ENCODE measurements around the gene ADAMTSL1.

Gene ADAMTSL1

GRCh38 chr9:18478501-18479361 is 4.8 kb downstream of the ADAMTSL1 start (continued):
- TF ChIP-seq ZNF18 (tag by site-specific recombination; IDR thresholded peaks at IDR 0.05) (no peak), ZFP69B (tag by site-specific recombination; IDR thresholded peaks at IDR 0.05) (no peak), ZNF202 (tag by site-specific recombination; IDR thresholded peaks at IDR 0.05; ENCODE audit: borderline replicate concordance) (no peak)

GRCh38 chr9:18479405-18479804 is 5.5 kb downstream of the ADAMTSL1 start:
- ChIA-PET CTCF (interaction anchor here (1.3 kb wide), 1 partner anchor 37 kb away, joined by 3 read pairs; no protein-coding TSS in a partner anchor), POLR2A (no interaction called here)
- Histone ChIP-seq H3K36me3 (ENCODE audit: control insufficient read depth in 2 of 2, insufficient read depth in 1 of 2, low read length in 2 of 2) (no peaks in the 10 kb centered on the region), H3K4me1 (ENCODE audit: control insufficient read depth, insufficient read depth, low read length) (no peaks in the 10 kb centered on the region), H3K9me3 (ENCODE audit: control insufficient read depth, insufficient read depth, low read depth, low read length) (no peaks in the 10 kb centered on the region), H3K27ac (ENCODE audit: extremely low read depth, low read depth, low read length) (no peak overlapping the region), H3K4me3 (ENCODE audit: low read depth, low read length) (no peak overlapping the region)
- TF ChIP-seq ZNF239 (tag by site-specific recombination; IDR thresholded peaks at IDR 0.05) = no peak
- TF ChIP-seq, protein P1, sequence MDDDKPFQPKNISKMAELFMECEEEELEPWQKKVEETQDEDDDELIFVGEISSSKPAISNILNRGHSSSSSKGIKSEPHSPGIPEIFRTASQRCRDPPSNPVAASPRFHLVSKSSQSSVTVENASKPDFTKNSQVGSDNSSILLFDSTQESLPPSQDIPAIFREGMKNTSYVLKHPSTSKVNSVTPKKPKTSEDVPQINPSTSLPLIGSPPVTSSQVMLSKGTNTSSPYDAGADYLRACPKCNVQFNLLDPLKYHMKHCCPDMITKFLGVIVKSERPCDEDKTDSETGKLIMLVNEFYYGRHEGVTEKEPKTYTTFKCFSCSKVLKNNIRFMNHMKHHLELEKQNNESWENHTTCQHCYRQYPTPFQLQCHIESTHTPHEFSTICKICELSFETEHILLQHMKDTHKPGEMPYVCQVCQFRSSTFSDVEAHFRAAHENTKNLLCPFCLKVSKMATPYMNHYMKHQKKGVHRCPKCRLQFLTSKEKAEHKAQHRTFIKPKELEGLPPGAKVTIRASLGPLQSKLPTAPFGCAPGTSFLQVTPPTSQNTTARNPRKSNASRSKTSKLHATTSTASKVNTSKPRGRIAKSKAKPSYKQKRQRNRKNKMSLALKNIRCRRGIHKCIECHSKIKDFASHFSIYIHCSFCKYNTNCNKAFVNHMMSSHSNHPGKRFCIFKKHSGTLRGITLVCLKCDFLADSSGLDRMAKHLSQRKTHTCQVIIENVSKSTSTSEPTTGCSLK (tag by site-specific recombination; IDR thresholded peaks at IDR 0.05) = no peak
- TF ChIP-seq SP7 (tag by site-specific recombination; IDR thresholded peaks at IDR 0.05) = no peak
- TF ChIP-seq ZNF433 (tag by site-specific recombination; IDR thresholded peaks at IDR 0.05; ENCODE audit: low read depth) = no peak
- no peak for TF ChIP-seq KLF7 (tag by site-specific recombination; IDR thresholded peaks at IDR 0.05; ENCODE audit: borderline replicate concordance)
- no peak for TF ChIP-seq SCRT2 (tag by site-specific recombination; IDR thresholded peaks at IDR 0.05)
- no peak for TF ChIP-seq ZNF140 (tag by site-specific recombination; IDR thresholded peaks at IDR 0.05)
- TF ChIP-seq OVOL3 (tag by site-specific recombination; IDR thresholded peaks at IDR 0.05) = no peak
- no peak for TF ChIP-seq ZNF664 (tag by site-specific recombination; IDR thresholded peaks at IDR 0.05)
- TF ChIP-seq GLI2 (tag by site-specific recombination; IDR thresholded peaks at IDR 0.05; ENCODE audit: borderline replicate concordance, low read depth) = no peak
- no peak for TF ChIP-seq ZNF639 (tag by site-specific recombination; IDR thresholded peaks at IDR 0.05)
- no peak for TF ChIP-seq ZNF521 (tag by site-specific recombination; IDR thresholded peaks at IDR 0.05)
- no peak for TF ChIP-seq ZBTB11 (tag by site-specific recombination; conservative IDR thresholded peaks at IDR 0.05; ENCODE audit: low read depth)
- TF ChIP-seq ZNF830 (tag by site-specific recombination; IDR thresholded peaks at IDR 0.05; ENCODE audit: low read depth) = no peak
- no peak for TF ChIP-seq ZNF248 (tag by site-specific recombination; IDR thresholded peaks at IDR 0.05)
